Parathyroid adenoma (tissue), 2 donors: ENCODE results near the gene DNMT3A.

ENCODE experiments used
- H2AFZ ChIP-seq: fragments of 300-600 bp; sonication (generic); one replicate; pipeline ENCODE4 v1.7.0; 2017; ENCODE audit warnings: antibody characterized with exemption, mild to moderate bottlenecking
- H3K27ac ChIP-seq: fragments of 300-600 bp; sonication (generic); one replicate; pipeline ENCODE4 v1.7.0; 2017
- H3K27me3 ChIP-seq: fragments of 300-600 bp; sonication (generic); one replicate; pipeline ENCODE4 v1.7.0; 2017; ENCODE audit warnings: low read length; ENCODE audit not compliant: control insufficient read depth, insufficient read depth
- H3K36me3 ChIP-seq: fragments of 300-600 bp; sonication (generic); one replicate; pipeline ENCODE4 v1.7.0; 2017; ENCODE audit warnings: low read length; ENCODE audit not compliant: control insufficient read depth, insufficient read depth
- H3K4me1 ChIP-seq: fragments of 300-600 bp; sonication (generic); one replicate; pipeline ENCODE4 v1.7.0; 2017; ENCODE audit warnings: control low read depth
- H3K4me2 ChIP-seq: fragments of 300-600 bp; sonication (generic); one replicate; pipeline ENCODE4 v1.7.0; 2017; ENCODE audit warnings: low read length
- H3K4me3 ChIP-seq: fragments of 300-600 bp; sonication (generic); one replicate; pipeline ENCODE4 v1.7.0; 2017; ENCODE audit warnings: low read depth, low read length
- H3K79me2 ChIP-seq: fragments of 300-600 bp; sonication (generic); one replicate; pipeline ENCODE4 v1.7.0; 2017; ENCODE audit warnings: control low read depth
- H3K9ac ChIP-seq: fragments of 300-600 bp; sonication (generic); one replicate; pipeline ENCODE4 v1.7.0; 2017; ENCODE audit warnings: mild to moderate bottlenecking
- H3K9me3 ChIP-seq: fragments of 300-600 bp; sonication (generic); one replicate; pipeline ENCODE4 v1.7.0; 2017; ENCODE audit warnings: low read length; ENCODE audit not compliant: control insufficient read depth
- CTCF ChIP-seq: fragments of 300-600 bp; sonication (generic); IDR thresholded peaks from one replicate; pipeline ENCODE4 v1.7.0; 2017; ENCODE audit warnings: antibody characterized with exemption, mild to moderate bottlenecking
- donor health status: primary hyperparathyroidism.

DNMT3A gene

GRCh38 chr2:25340181-25340921 lies 1.4 kb downstream of the DNMT3A start:
- H3K27ac ChIP-seq: peak overlapping the region; percentile 47
- H3K4me2 ChIP-seq: peak overlapping the region; percentile 90
- no peaks in the 10 kb centered on the region for H3K79me2 ChIP-seq
- no peaks in the 10 kb centered on the region for H3K27me3 ChIP-seq
- H3K4me3 ChIP-seq: peak overlapping the region; percentile 64
- H3K36me3 ChIP-seq: no peaks in the 10 kb centered on the region
- peak overlapping the region; percentile 72 for H2AFZ ChIP-seq
- no peaks in the 10 kb centered on the region for H3K9me3 ChIP-seq
- TF ChIP-seq CTCF: no peak
- no peaks in the 10 kb centered on the region for H3K4me1 ChIP-seq
- no peak overlapping the region for H3K9ac ChIP-seq

DNA sequence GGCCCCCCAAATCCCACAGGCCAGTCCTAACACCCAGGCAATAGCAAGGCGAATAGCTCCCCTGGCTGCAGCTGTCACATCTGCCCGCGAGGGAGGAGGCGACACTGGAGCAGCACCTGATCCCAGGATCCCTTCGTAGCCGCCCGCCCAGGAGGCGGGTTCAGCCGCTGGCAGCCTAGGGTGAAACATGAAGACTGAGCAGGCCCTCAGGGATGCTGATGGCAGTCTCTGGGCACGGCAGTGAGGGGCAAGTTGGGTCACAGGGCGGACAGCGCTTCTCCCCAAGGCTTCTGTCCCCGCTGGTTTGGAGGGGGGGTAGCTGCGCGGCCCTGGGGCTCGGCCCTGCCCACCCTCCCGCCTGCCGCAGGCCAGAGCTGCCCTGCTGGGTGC lies 1.9 kb downstream of the DNMT3A start:
- no peaks in the 10 kb centered on the region for H3K4me1 ChIP-seq
- no peak overlapping the region for H3K9ac ChIP-seq

DNA sequence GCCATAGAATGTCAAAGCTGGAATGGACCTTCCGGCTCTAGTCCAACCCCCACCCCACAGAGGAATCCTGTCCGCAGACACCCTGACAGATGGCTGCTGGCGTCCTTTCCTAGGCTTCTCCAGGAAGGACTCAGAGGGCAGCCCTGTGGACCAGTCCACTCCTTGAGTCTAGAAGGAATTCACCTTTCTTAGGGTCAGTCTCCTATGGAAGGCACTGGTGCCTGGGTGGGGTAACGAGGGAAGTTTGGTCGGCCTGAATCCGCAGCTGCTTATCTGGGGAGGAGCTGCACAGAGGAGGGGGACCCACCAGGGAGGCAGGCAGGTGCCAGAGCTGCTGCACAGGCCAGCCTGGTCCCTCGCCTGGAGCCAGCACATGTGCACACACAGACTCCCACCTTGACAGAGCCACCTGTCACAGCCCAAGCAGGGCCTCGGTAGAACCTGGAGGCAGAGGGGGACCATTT lies 2.5 kb downstream of the DNMT3A start:
- H3K36me3 ChIP-seq: no peaks in the 10 kb centered on the region
- H3K27ac ChIP-seq: no peak overlapping the region
- peak overlapping the region; percentile 90 for H3K4me2 ChIP-seq
- no peak overlapping the region for H2AFZ ChIP-seq
- no peaks in the 10 kb centered on the region for H3K27me3 ChIP-seq
- H3K4me3 ChIP-seq: no peak overlapping the region
- no peak overlapping the region for H3K9ac ChIP-seq
- H3K79me2 ChIP-seq: no peaks in the 10 kb centered on the region
- H3K4me1 ChIP-seq: no peaks in the 10 kb centered on the region
- TF ChIP-seq CTCF: no peak
- no peaks in the 10 kb centered on the region for H3K9me3 ChIP-seq

More for the DNA sequence above, 1.9 kb downstream of the DNMT3A start:
- Histone ChIP-seq H3K27me3 (no peaks in the 10 kb centered on the region), H3K27ac (peak overlapping the region; percentile 47), H3K79me2 (no peaks in the 10 kb centered on the region), H2AFZ (peak overlapping the region; percentile 72), H3K36me3 (no peaks in the 10 kb centered on the region), H3K4me3 (peak overlapping the region; percentile 64), H3K9me3 (no peaks in the 10 kb centered on the region), H3K4me2 (peak overlapping the region; percentile 90)
- TF ChIP-seq CTCF: no peak

DNA sequence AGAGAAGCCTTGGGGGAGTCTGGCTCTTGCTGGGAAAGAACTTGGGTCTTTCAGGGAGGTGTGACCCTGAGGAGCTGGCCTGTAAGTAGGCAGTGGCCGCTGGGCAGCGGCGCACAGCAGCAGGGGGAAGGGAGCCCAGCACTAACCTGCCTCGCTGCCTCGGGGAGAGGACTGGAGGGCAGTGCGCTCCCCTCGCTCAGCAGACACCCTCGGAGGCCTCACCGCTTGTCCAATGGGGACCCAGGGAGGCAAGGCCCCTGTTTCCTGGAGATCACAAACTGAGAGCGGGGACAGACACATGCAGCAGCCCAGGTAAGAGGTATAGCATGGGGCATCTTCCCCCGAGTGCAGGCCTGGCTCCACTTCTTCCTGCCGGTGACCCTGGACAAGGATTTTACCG lies 3.3 kb downstream of the DNMT3A start:
- no peaks in the 10 kb centered on the region for H3K9me3 ChIP-seq
- H3K4me1 ChIP-seq: no peaks in the 10 kb centered on the region
- no peaks in the 10 kb centered on the region for H3K36me3 ChIP-seq
- no peaks in the 10 kb centered on the region for H3K27me3 ChIP-seq
- no peaks in the 10 kb centered on the region for H3K79me2 ChIP-seq
- no peak for TF ChIP-seq CTCF
- H3K4me3 ChIP-seq: no peak overlapping the region
- H3K27ac ChIP-seq: no peak overlapping the region
- H3K9ac ChIP-seq: no peak overlapping the region
- H3K4me2 ChIP-seq: no peak overlapping the region
- H2AFZ ChIP-seq: no peak overlapping the region

GRCh38 chr2:25337891-25338290 lies 3.8 kb downstream of the DNMT3A start:
- no peak for TF ChIP-seq CTCF
- no peaks in the 10 kb centered on the region for H3K36me3 ChIP-seq
- no peak overlapping the region for H3K27ac ChIP-seq
- no peak overlapping the region for H3K4me2 ChIP-seq
- H3K27me3 ChIP-seq: no peaks in the 10 kb centered on the region
- no peak overlapping the region for H3K9ac ChIP-seq
- H3K4me1 ChIP-seq: no peaks in the 10 kb centered on the region
- H3K79me2 ChIP-seq: no peaks in the 10 kb centered on the region
- H3K9me3 ChIP-seq: no peaks in the 10 kb centered on the region
- H2AFZ ChIP-seq: no peak overlapping the region
- no peak overlapping the region for H3K4me3 ChIP-seq
